HG03060 (cell line): ENCODE data around the gene SH3PXD2A.
"Not testable (repeated sequence)": the region's sequence is repeated elsewhere in the genome, so short reads cannot be mapped to it uniquely, and the experiment has no call there.

Experiments
- ATAC-seq: cut with Tn5 transposase; IDR thresholded peaks from one replicate; pipeline ENCODE4 v1.9.1; 2021; ENCODE audit warnings: low read depth, moderate number of reproducible peaks; ENCODE audit not compliant: unreplicated experiment

The SH3PXD2A gene

DNA sequence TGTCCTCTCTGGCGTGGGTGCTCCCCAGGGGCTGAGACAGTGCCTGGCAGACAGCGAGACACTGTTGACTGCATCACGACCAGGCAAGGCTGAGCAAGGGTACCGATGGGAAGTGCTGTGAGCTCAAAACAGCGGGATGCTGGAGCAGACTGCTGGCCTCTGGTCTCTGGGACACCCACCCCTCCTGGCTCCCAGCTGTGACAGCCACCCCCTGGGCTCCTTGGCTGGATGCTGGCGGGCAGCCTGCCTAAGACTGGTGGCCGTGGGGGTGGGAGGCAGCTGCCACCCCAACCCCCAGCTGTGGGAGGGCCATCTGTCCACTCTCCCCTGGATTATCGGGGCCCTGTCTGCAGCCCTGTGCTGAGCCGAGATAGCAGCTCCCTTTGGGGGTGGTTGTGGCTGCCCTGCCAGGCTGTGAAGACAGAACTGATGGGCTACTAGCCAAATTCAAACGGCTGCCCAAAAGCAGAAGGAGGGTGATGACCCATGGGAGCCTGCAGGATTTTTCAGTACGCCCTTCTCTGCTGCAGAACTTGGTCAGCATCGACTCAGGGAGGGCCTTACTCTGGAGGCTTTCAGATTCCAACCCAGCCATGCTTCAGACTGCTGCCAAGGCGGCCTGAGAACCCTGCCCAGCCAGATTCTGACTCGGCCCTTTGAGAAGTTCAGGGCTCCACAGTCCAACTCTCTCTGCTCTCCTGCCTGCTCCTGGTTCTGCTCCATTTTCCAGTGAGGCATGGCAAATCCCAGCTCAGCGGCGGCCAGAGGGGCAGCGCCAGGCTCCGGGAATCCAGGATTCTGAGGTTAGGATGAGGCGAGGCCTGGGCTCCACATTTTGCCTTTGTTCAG is 236.6 kb downstream of the SH3PXD2A start:
- ATAC-seq, result no peak

DNA sequence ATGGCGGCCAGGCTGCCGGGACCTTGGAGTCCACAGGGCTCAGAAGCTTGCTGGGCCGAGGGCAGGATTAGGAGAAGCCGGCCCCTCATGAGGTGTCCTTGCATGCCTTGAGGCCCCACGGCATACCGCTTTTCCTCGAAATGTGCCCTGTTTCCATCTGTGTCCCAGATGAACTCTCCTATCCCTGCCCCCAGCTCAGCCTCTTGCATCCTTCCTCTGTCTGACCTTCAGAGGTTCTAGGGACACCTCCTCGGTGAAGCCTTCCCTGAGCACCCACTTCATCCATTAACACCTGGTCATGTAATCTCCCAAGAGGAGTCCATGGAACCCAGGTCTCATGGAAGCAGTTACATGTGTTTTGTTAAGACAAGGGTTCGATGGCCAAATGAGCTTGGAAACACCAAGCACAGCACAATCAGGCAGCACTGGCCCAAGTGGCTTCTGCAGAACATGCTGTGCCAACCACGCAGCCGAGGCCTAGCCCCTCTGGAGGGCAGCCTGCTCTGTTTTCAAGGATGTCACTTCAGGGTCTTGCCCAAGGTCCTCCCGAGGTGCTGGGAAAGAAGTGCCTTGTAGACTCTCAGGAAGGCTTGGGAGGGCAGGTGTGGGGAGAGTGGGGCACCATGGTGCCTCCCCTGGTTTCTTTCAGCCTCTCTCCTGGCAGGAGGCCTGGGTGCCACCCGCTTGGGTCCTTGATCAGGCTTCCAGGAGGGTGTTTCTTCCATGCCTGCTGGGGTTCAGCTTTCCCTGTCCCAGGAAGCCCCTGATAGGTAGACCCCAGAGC is 237.6 kb downstream of the SH3PXD2A start:
- ATAC-seq, result no peak

DNA sequence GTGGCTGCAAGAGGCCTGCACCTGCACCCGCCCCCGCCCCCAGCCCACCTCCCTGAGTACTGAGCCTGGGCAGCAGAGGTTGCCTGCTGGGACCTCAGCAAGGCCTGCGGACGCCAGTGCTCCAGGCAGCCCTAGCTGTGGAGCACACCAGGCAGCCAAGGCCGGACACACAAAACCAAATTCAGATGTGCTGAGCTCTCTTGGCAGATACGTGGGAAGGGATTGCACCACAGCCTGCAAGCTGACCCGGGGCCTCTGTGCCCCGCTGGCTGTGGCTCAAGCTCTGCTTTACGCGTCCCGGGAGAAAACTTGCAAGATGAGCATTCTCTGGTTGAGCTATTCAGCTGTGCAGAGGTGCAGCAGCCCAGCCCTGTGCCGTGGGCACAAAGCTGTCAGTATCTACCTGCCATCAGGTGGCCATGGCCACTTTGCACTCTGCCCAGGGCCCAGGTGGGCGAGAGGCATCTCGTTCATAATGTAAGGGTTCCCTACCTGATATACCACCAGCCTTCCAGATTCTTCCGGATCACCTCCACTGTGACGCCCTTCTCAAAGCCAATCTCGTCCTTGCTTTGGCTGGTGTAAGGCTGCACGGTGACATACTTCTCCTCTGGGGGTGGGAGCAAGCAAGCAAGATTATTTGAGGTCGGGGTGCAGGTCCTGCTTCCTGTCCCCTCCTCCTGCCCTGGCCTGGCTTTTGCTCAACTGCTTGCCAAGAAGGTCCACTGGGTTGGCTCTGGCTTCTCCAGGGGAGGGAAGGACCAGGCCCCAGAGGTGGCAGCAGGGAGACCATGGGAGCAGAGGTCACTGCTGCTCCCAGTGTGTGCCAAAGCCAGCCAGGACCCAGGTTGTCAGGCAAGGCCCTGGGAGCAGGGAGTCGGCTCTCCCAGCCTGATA is 238.4 kb downstream of the SH3PXD2A start:
- no peak for ATAC-seq

DNA sequence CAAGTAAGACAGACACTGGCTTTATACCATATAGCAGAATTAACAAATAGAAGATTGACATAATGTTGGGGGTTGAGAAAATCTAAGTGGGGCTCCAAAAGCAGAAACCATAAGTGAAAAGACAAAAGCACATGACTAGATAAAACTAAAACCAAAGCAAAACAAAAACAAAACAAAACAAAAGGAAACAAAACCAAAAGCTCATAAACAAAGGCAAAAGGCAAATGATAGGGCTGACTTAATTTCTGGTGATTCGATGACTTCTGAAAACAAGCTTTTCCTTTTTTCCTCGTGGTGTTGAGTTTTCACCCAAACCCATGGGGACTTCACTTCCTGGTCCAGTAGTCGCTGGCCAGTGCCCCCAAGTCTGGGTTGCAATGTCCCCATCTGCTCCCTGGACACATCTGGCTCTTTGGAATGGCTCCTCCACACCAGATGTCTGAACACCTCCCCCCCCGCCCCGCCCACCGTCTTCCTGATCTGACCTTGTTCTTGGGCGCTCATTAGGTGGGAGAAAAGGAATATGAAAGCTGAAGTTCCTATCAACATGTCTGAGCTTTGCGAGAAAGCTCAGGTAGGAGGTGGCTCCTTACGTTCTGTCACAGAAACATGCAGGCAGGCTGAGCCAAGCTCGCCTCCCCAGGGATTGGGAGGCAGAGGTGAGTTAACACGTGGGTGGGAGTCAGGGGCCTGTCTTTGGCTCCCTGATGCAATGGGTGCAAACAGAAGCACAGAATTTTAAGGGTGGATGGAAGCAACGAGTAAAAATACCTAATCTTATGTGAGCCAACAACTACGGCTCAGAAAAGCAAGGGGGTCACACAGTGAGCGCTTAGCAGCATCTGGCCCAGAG is 240.8 kb downstream of the SH3PXD2A start:
- ATAC-seq, result no peak

DNA sequence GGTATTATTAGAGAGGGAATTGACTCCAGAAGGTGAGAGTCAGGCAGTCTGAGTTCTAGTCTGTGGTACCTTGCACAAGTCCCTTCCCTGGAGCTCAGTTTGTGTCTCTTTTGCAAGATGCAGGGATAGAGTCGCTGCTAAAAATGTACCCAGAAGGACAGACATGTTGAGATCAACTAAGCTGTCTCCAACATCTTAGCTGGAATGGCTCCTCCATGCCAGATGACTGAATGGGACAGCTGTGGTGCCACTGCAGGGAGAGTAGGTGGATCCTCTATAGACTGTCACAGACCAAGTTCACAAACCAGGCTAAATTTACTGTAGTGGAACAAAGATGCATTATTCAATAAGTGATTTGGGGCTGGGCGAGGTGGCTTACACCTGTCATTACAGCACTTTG is 241.8 kb downstream of the SH3PXD2A start:
- ATAC-seq, result no peak

DNA sequence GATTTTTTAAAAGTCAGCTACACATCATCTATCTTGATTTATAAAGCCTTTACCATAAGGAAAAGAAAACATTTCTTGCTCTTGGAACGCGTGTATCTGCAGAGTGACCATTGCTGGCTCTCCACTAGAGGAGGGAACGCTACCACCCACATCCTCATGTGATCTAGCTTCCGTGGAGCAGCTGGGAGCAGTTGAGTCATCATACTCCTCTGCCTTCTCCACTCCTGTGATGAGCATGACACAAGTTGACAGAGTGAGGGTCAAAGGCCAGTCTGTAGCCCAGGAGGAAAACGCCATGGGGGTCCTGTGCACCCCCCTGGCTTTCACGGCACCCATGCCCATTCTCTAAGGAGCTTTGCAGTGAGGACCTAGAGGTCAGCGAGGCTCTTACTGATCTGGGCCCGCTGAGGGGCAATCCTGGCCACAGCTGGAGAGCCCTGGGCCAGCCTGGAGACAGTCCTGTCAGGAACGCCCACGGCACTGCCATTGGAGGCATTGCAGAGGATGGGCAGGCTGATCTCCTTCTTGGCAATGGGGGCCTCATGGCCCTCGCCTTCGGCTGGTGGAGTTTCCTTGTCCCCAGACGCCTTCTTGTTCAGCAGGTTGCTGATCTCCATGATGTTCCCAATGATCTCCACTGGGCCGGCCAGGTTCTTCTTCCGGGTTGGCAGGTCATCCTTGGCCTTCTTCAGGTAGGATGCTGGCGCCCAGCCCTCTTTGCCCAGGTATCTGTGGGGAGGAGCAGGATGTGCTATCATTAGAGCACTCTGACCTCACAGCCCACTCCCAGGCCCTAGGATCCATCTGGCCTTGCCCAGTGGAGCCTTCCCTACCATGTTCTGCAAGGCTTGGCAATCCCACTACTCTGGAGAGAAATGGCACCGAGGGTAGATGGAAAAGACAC is 242.7 kb downstream of the SH3PXD2A start:
- no peak for ATAC-seq

DNA sequence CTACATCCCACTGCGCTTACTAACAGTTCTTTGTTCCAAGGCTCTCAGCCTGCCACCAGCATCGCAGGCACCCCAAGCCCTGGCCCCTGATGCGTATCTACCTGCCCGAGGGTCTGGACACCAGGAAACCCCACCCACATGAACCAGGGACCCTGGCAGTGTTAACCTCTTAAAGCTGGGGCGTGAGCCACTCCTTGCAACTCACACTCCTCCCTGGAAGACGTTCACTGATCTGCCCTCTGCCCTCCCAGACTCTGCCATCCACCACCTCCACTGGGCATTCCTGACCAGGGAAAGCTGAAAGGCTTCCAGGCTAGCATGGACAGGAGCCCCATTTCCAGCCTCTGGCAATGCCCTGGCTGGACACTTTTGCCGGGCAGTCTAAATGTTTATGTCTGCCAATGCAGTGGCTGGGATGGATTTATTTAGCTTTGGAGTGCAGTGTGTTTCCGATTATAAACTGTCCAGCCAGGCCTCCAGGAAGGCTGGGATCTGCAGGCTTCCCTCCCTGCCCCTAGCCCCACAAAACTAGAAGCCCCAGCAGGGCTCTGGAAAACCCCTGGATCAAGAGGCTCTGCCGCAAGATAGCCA is 244.4 kb downstream of the SH3PXD2A start:
- ATAC-seq, result no peak

DNA sequence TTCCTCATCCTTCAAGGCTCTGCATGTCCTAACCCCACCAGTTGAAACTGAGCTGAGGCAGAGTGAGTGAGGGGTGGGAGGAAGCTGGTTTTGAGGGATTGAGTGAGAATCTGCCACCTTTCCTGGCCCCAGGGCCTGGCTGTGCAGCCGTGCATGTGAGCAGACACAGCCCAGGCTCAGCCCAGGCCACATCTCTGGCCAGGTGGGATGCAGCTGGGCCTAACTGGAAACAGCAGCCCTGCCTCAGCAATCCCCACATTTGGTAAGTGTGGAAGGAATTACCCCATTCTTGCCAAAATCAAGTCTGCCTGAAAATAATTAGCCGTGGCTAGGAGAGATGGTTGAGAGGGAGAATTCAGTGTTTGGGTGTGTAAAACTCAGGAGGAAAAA is 245.3 kb downstream of the SH3PXD2A start:
- no peak for ATAC-seq

DNA sequence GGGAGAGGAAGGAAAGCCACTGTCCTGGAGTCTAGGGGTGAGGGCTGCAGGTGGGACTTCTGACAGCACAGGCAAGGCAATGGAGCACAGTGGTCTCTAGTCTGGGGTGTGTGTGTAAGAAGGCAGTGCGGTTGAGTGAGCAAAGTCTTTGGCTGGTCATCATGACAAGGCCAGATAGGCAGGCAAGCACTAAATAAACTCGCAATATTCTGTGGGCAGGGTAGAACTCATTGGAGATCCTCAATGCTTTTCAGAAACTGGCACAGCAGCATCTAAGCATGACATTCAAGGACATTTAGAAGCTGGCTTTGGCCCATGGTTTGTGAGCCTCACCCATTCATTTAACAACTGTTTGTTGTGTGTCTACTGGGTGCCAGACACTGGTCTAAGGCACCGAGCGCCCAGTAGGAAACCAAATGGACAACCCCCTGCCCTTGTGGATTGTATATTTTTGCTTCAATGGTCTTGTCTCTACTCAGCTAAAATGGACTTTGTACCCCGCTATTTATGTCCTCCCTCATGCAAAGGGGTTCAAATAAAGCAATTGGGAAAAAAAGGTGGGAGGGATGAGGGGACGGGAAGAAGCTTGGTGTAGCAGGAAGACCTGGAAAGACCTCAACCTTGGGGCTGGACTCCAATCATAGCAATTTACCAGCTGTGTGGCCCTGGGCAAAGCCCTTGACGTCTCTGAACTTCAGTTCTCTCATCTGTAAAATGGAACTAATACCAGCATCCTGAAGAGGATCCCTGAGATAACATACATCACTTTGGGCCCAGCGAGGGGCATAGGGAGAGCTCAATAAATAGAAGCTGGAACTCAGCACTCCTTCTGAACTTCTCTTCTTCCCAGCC is 245.9 kb downstream of the SH3PXD2A start:
- ATAC-seq, result no peak

DNA sequence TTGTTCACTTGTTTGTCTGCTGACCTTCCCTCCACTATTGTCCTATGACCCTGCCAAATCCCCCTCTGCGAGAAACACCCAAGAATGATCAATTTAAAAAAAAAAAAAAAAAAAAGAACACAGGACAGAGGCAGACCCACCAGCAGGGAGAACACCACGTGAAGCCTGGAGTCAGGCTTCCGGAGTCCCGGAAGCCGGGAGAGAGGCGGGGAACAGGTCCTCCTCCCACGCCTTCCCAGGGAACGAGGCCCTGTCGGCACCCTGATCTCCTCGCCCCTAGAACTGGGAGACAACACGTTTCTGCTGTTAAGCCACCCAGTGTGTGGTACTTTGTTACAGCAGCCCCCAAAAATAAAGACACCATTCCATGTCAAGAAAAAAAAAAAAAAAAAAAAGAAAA is 247.3 kb downstream of the SH3PXD2A start:
- ATAC-seq, result not testable (repeated sequence)

DNA sequence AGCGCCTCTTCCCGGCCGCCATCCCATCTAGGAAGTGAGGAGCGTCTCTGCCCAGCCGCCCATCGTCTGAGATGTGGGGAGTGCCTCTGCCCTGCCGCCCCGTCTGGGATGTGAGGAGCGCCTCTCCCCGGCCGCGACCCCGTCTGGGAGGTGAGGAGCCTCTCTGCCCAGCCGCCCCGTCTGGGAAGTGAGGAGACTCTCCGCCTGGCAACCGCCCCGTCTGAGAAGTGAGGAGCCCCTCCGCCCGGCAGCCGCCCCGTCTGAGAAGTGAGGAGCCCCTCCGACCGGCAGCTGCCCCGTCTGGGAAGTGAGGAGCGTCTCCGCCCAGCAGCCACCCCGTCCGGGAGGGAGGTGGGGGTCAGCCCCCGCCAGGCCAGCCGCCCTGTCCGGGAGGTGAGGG is 248.3 kb downstream of the SH3PXD2A start:
- ATAC-seq, result not testable (repeated sequence)

DNA sequence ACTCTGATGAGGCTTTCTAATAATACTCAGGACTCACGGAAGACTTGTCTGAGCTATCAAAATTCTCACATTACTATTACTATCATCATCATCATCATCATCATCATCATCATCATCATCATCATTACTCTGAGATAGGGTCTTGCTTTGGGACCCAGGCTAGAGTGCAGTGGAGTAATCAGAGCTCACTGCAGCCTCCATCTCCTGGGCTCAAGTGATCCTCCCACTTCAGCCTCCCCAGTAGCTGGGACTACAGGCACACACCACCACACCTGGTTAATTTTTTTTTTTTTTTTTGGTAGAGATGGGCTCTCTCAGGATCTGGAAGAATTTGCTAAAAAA is 249.3 kb downstream of the SH3PXD2A start:
- not testable (repeated sequence) for ATAC-seq

DNA sequence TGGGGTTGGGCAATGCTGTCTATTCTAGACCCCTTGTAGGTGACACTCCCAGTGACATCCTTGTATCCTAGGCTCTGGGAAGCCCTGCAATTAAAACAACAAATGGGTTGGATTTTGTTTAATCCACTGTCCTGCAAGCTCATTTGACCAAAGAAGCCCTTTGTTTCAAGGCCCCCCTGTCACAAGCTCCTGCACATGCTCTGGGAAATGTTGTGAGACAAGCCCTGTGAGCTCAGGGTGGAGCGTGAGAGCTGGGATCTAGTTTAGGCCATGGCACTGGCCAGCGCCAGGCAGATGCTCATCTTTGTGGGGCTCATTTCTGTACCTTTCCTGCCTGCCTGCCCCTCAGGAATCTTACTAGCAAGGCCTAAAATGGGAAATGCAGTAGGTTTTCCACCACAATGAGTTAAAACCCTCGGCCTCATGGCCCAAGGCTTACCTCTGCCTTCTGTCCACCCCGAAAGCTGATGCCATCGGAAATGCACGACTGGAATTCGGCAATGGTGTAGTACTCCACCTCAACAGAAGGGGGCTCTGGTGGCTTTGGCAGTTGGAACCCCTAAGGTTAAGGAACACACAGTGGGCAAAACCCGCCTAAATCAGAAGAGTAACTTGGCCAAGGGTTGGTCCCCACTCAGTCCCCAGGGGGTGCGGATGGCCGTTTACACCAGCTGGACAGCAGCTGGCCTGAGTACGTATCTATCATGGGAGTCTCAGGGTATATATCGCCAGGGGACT is 249.8 kb downstream of the SH3PXD2A start:
- ATAC-seq, result no peak

DNA sequence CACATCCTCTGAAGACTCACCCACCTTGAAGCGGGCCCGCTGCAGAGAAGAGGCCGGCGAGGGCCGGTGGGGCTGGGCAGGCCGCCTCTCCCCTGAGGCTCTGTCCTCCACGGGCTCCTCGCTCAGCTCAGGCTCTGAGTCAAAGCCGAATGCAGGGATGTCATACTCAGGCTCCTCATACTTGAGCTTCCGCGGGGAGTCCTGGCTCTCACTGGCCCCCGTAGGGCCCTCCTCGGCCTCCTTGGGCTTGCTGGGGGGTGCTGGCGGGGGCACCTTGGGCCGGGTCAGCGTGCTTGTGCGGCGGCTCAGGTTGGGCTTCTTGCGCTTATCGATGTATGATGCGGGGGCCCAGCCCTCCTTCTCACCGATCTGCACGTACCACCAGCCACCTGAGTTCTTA is 252.0 kb downstream of the SH3PXD2A start:
- ATAC-seq, result no peak

DNA sequence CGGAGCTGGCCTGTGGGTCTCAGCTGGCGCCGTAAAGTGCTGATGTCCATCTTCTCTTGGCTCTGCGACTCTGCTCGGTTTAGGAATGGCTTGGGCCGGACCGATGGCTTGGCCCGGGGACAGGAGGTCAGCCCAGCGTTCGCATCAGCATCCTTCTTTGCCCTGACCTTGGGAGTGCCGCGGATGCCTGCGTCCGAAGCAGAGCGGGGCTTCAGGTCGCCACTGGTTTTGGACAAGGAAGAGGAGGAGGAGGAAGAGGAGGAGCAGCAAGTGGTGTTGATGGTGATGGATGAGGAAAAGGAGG is 252.6 kb downstream of the SH3PXD2A start:
- ATAC-seq, result no peak

DNA sequence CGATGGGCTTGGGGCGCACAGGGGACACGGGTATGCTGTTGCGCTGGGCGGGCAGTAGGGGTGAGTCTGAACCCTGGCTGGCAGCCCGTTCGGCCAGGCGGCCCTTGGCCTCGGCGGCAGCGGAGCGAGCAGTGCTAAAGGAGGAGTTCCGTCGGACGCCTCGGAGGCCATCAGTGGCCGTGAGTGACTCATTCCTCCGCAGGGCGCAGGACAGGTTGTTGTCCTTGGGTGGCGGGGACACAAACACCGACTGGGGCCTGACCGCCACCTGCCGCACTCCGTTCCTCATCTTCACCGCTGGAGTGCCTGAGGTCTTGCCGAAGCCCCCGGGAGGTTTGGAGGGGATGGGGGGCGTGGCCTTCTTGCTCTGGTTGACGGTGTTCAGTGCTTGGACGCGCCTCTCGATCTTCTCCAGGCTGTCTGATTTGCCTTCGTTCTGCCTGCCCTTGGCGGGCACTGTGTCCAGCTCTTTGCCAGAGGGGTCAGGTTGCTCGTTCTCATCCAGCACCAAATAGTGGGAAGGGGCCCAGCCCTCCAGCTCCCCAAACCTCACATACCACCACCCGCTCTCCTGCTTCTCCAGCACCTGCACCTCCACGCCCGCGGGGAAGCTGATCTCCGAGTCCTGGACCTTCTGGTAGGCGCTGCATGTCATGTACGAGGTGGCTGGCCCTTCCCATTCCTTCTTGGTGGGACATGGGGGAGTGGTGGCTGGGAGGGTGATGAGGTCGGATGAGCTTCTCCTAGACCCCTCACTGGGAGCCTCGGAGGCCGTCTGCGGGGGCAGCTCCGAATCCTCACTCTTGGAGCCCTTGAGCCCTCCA is 253.1 kb downstream of the SH3PXD2A start:
- ATAC-seq, result no peak
